ELF-1 (cell line): ENCODE results near the gene SF3A2.

Source experiments
- DNase-seq: peaks from one replicate; pipeline ENCODE4 v3.0.0-alpha.2; 2016; ENCODE audit warnings: low read depth, low spot score

Gene SF3A2

DNA sequence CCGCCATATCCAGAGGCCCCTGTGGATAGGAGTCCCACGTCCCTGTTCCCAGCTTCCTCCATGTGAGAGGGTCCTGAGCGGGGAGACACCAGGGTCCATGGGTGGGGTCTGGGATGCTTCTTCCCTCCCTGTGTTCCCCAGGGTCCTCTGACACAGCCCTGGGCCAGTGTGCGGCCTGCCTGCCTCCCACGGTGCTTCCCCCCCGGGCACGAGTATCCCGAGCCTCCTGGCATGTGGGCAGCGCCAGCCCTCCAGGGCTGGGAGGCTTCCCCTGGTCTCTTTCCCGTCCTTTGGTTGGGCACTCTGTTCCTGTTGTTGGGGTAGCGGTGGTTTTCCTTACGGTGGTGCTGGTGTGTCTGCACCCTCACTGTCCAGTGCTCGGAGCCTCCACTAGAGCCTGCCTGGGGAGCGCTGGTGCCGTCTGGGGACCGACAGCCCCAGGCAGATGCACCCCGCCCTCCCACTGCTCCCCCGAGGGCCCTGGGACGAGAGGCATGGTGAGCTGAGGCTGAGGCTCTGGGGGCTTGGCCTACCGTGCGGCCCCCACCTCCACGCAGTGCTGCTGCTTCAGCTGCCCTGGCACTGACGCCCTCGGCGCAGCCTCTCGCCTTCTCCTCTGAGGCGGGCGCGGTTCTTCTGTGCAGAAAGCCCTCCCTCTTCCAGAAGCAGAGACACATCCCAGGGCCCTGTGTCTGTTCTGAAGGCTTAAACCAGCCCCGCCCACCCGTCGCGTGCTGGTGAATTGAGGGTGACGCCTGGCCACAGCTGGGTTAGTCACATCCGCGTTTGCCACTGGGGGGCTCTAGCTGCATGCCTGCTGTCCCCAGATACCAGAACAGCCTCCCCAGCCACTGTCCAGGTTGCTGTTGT, 28.4 kb upstream of the SF3A2 start:
- peak; percentile 75 for DNase-seq

DNA sequence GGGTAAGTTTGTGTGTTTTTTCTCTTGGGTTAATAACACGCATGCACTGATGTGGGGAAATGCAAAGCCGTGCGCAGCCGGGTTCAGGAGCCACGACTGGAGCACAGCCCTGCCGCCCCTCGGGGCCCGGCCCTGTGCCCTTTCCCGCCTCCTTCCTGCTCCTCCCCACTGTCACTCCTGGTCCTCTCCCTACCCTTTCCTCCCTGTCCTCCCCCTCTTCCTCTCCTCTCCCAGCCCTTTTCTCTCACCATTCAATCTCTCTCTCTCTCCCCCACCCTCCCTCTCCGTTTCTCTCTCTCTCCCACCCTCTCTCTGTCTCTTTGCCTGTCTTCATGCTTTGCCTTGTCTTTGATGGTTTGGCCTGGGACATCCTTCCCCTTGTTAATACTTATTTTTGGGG, 27.6 kb upstream of the SF3A2 start:
- no peak for DNase-seq

GRCh38 chr19:2209408-2209807, 27.2 kb upstream of the SF3A2 start:
- no peak for DNase-seq

GRCh38 chr19:2210206-2210605, 26.4 kb upstream of the SF3A2 start:
- no peak for DNase-seq

GRCh38 chr19:2210987-2211740, 25.5 kb upstream of the SF3A2 start:
- no peak for DNase-seq

DNA sequence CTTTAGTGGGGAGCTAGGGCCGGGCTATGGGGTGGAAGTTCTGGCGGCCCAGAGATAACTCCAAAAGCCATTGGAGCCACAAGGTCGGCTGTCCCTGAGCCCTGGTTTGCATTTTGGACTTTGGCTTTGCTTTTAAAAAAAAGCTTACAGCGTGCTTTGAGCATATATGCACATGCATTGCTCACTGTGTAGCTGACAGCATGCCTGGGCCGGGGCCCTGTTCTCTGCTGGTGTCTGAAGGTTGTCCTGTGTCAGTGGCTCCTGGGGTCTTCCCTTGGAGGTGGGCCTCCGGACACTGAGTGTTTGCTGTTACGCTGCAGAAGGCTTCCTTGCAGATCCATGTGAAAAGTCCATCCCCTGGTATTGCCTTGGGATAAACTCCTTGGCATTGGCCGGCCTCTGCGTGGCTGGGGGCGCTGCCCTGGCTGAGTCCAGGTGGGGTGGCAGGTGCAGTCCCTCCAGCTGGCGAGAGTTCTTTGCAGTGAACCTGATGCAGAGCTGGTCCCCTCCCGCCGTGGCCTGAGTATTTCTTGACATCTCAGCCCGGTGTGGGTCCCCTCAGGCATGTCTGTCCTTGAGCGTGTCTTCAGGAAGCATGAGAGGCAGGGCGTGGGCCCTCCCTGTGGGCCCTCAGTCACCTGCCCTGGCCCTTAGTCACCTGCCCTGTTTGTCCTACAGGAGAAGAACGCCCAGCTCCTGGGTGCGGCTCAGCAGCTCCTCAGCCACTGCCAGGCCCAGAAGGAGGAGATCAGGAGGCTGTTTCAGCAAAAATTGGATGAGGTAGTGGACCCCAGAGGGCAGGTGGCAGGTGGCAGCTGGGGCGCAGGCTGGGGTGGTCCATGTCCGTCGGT, 23.5 kb upstream of the SF3A2 start:
- no peak for DNase-seq

DNA sequence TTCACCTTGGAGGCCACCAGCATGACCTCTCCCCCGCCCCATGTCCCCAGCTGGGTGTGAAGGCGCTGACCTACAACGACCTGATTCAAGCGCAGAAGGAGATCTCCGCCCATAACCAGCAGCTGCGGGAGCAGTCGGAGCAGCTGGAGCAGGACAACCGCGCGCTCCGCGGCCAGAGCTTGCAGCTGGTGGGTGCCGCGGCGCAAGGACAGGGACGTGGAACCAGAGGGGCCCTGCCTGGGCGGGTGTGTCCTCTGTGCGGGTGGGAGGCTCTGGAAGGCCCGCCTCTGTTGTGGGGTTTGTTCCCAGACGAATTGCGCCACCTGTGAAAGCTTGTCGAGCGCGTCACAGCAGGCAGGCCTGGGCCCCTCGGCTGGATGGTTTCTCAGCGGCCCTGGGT, 22.8 kb upstream of the SF3A2 start:
- no peak for DNase-seq

DNA sequence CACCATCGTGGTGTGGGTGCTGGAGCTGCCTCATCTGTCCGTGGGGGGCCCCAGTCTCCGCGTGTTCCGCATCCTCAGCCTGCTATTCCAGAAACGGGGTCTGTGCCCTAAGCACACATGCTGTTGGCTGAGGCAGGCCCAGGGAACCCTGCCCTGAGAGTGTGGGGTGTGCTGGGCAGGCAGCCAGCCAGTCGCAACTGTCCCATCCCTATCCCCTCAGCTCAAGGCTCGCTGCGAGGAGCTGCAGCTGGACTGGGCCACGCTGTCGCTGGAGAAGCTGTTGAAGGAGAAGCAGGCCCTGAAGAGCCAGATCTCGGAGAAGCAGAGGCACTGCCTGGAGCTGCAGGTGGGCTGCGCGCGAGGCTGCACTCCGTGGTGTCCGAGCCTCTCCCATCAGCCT, 22.4 kb upstream of the SF3A2 start:
- DNase-seq: no peak

GRCh38 chr19:2215281-2215751, 21.3 kb upstream of the SF3A2 start:
- DNase-seq: peak; percentile 68

- DNase-seq: no peak
Observed at GRCh38 chr19:2216361-2217225, 20.0 kb upstream of the SF3A2 start.

DNA sequence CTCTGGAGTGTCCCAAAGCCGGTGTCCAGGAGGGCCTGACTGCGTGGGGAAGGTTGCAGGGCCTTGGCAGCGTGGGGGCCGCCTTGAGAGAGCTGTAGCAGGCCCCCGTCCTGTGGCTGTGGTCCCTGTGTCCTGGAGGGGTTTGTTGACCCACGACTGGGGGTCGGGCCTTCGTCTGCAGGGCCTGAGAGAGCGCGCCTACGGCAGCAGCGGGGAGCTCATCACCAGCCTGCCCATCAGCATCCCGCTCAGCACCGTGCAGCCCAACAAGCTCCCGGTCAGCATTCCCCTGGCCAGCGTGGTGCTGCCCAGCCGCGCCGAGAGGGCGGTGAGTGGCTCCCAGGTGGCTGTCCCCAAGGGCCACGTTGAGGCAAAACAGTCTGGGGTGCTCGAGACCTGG, 19.0 kb upstream of the SF3A2 start:
- DNase-seq: no peak

DNA sequence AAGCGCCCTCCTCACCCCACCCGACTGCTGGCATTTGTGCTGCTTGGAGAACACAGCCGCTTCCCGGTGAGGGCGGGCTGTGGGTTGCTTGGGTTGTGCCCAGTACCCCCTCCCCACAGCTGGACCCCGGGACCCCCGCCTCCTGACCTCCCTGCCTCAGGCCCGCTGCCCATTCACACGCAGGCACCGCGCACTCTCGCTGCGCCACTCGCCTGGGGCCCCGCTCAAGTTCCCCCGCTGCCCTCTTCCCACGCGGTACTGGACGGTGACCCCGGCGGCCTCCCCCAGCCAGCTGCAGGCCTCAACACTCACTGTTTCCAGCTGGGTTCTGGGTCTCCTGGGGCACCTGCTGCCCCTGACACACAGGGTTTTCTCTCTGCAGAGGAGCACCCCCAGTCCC, 16.9 kb upstream of the SF3A2 start:
- no peak for DNase-seq

GRCh38 chr19:2221250-2221831, 15.3 kb upstream of the SF3A2 start:
- DNase-seq: no peak

DNA sequence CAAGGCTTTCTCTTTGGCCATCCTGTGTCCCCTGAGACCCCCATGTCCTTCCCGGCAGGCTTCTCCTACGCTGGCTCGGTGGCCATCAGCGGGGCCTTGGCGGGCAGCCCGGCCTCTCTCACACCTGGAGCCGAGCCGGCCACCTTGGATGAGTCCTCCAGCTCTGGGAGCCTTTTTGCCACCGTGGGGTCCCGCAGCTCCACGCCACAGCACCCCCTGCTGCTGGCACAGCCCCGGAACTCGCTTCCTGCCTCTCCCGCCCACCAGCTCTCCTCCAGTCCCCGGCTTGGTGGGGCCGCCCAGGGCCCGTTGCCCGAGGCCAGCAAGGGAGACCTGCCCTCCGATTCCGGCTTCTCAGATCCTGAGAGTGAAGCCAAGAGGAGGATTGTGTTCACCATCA, 14.7 kb upstream of the SF3A2 start:
- no peak for DNase-seq

DNA sequence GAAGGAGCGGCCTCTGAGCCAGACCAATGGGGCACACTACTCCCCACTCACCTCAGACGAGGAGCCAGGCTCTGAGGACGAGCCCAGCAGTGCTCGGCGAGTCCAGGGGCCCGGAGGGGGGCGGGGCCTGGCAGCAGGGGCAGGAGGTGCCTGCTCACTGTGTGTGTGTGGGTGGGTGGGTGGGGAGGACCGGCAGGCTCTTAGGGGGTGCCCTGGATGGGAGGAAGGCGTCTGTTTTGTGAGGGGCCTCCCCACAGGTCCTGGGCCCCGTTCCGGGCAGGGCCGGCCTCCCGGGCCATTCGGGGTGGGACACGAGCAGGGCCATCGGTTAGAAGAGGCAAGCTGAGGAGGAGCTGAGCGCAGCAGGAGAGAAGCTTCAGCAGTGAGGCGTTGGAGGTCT, 13.2 kb upstream of the SF3A2 start:
- no peak for DNase-seq

DNA sequence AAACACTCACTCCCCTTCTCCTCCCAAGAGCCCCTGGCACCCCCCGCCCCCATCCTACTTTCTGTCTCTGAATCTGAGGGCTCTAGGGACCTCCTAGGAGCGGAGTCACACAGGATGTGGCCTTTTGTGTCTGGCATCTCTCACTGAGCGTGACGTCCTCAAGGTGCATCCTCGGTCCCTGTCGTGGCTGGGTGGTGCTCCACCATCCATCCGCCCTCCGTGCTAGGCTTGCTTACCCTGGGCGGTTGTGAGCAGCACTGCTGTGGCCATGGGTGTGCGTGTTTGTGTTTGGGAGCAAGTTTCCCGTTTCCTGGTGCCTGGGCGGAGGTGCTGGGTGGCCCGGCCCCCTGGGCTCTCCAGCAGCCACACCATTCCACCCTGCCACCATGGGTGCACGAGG, 12.7 kb upstream of the SF3A2 start:
- DNase-seq: no peak

DNA sequence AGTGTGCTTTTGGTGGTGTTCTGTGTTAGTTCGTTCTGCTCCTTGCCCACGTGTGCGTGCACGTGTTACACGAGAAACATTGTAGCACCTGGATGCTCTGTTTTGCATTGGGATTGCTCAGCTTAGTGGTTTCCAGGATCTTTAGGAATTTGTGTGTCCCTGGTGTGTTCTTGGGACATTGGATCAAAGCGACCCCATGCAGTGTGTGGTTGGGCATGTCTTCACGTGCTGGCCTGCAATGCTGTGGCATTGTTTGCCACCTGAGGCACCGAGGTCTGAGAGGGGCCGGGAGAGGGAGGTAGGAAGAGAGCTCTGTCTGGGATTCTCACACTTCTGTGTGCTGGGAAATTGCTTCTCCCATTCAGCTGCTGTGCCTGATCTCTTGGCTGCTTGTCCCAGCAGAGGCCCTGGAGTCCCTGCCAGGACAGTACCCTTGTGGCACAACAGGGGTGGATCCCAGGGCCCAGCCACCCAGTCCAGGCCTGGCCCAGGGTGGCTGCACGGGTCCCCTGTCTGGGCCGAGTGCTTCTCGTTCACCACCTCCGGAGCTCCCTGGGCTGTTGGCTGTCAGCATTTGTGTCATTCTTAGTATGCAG, 11.8 kb upstream of the SF3A2 start:
- no peak for DNase-seq

DNA sequence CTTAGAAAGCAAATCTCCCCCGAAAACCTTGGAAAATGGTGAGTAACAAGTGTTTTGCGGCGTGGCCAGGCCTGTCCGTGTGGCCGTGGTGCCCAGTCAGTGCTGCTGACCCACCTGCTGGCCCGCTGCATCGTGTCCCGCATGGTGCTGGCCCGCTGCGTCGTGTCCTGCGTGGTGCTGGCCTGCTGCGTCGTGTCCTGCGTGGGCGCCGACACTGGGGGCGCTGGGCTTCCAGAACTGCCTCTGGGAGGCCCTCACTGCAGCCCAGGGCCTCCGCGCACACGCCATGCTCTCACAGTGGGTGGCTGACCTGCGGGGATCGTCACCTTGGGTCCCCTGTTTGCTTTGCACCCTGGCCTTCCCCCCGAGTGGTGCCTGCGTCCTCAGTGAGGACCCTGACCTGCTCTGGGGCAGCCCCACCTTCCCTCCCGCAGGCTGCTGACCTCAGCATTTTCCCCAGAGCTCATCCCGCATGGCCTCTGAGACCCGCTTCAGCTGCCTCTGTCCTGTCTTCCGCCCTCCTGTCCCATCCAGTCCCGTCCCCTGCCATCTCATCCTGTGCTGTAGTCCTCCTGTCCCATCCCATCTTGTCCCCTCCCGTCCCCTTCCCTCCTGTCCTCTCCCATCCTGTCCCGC, 11.1 kb upstream of the SF3A2 start:
- DNase-seq: no peak

- no peak for DNase-seq
Observed at GRCh38 chr19:2226051-2226839, 10.4 kb upstream of the SF3A2 start.
